GM12891 (cell line): ENCODE results near the gene FLG.

Experiments
- POLR2A ChIP-seq: IDR thresholded peaks from 2 replicates; pipeline ENCODE4 v1.6.1; 2011; ENCODE audit warnings: low read depth, low read length, control low read depth
- POLR2AphosphoS5 ChIP-seq: IDR thresholded peaks from 2 replicates; pipeline ENCODE4 v1.6.1; 2011; ENCODE audit warnings: low read depth, low read length, control low read depth
- POU2F2 ChIP-seq: IDR thresholded peaks from 2 replicates; pipeline ENCODE4 v1.6.1; 2011; ENCODE audit warnings: low read depth, mild to moderate bottlenecking, control low read depth, low read length, moderate library complexity
- TAF1 ChIP-seq: IDR thresholded peaks from 2 replicates; pipeline ENCODE4 v1.6.1; 2011; ENCODE audit warnings: low read depth, low read length, control low read depth

GRCh38 chr1:152344438-152344837, 19.4 kb upstream of the FLG start:
- no peak for TF ChIP-seq POLR2A
- no peak for TF ChIP-seq POLR2AphosphoS5
- TF ChIP-seq TAF1: no peak
- TF ChIP-seq POU2F2: no peak
